MM.1S (cell line): ENCODE measurements around the gene RPTOR.

Source experiments
- DNase-seq: peaks from one replicate; pipeline ENCODE4 v3.0.0-alpha.2; 2015
- H2AFZ ChIP-seq: fragments of 300-600 bp; sonication (generic); 2 replicates; pipeline ENCODE4 v1.6.0; 2016; ENCODE audit warnings: antibody characterized with exemption, low read length
- H3F3A ChIP-seq: fragments of 300-600 bp; sonication (generic); 2 replicates; pipeline ENCODE4 v1.6.1; 2016; ENCODE audit warnings: mild to moderate bottlenecking, antibody characterized with exemption, low read length, moderate library complexity, mixed read lengths; ENCODE audit not compliant: insufficient read depth
- H3K27ac ChIP-seq: fragments of 300-600 bp; sonication (generic); 2 replicates; pipeline ENCODE4 v1.5.1; 2016; ENCODE audit warnings: mild to moderate bottlenecking, low read length
- H3K27me3 ChIP-seq: fragments of 300-600 bp; sonication (generic); replicated peaks from 2 replicates; pipeline ENCODE4 v1.6.0; 2016; ENCODE audit warnings: low read length; ENCODE audit not compliant: insufficient read depth
- H3K36me3 ChIP-seq: fragments of 300-600 bp; sonication (generic); replicated peaks from 2 replicates; pipeline ENCODE4 v1.6.1; 2016; ENCODE audit warnings: mild to moderate bottlenecking, low read length, mixed read lengths; ENCODE audit not compliant: insufficient read depth
- H3K4me1 ChIP-seq: fragments of 300-600 bp; sonication (generic); 2 replicates; pipeline ENCODE4 v1.6.1; 2016; ENCODE audit warnings: low read length, mixed read lengths
- H3K4me2 ChIP-seq: fragments of 300-600 bp; sonication (generic); 2 replicates; pipeline ENCODE4 v1.6.0; 2016; ENCODE audit warnings: low read depth, low read length
- H3K4me3 ChIP-seq: fragments of 300-600 bp; sonication (generic); 2 replicates; pipeline ENCODE4 v1.5.1; 2016; ENCODE audit warnings: low read length, mixed read lengths
- H3K79me2 ChIP-seq: fragments of 300-600 bp; sonication (generic); 2 replicates; pipeline ENCODE4 v1.6.1; 2016; ENCODE audit warnings: mixed run types, low read length, mixed read lengths
- H3K9ac ChIP-seq: fragments of 300-600 bp; sonication (generic); 2 replicates; pipeline ENCODE4 v1.6.1; 2016; ENCODE audit warnings: low read length, mixed read lengths
- H3K9me2 ChIP-seq: fragments of 300-600 bp; sonication (generic); replicated peaks from 2 replicates; pipeline ENCODE4 v1.6.1; 2016; ENCODE audit warnings: mild to moderate bottlenecking, low read length, mixed read lengths; ENCODE audit not compliant: insufficient read depth
- H3K9me3 ChIP-seq: fragments of 300-600 bp; sonication (generic); replicated peaks from 2 replicates; pipeline ENCODE4 v1.6.1; 2016; ENCODE audit warnings: mild to moderate bottlenecking, low read length, mixed read lengths; ENCODE audit not compliant: insufficient read depth
- H4K20me1 ChIP-seq: fragments of 300-600 bp; sonication (generic); 2 replicates; pipeline ENCODE4 v1.6.1; 2016; ENCODE audit warnings: mild to moderate bottlenecking, low read length, moderate library complexity, mixed read lengths; ENCODE audit not compliant: insufficient read depth
- CTCF ChIP-seq: fragments of 300-600 bp; sonication (generic); IDR thresholded peaks from 2 replicates; pipeline ENCODE4 v1.5.1; 2016; ENCODE audit warnings: antibody characterized with exemption, low read length, mixed read lengths
- EZH2 ChIP-seq: fragments of 300-600 bp; sonication (generic); optimal IDR thresholded peaks from 2 replicates; pipeline ENCODE3; 2017; ENCODE audit warnings: low read depth, mild to moderate bottlenecking, antibody characterized with exemption, low read length, mixed read lengths
- EZH2phosphoT487 ChIP-seq: fragments of 300-600 bp; sonication (generic); IDR thresholded peaks from 2 replicates; pipeline ENCODE4 v1.6.1; 2018; ENCODE audit warnings: antibody characterized with exemption, low read length

Gene RPTOR

GRCh38 chr17:80555266-80555665 lies 10.6 kb downstream of the RPTOR start:
- no peaks in the 10 kb centered on the region for H3K9me2 ChIP-seq
- H4K20me1 ChIP-seq: no peaks in the 10 kb centered on the region

GRCh38 chr17:80558046-80558445 lies 13.4 kb downstream of the RPTOR start:
- Histone ChIP-seq H4K20me1 (no peaks in the 10 kb centered on the region), H3K4me1 (no peaks in the 10 kb centered on the region), H3K4me3 (no peak overlapping the region), H3K27me3 (no peaks in the 10 kb centered on the region), H3K9me3 (no peaks in the 10 kb centered on the region), H2AFZ (no peak overlapping the region), H3K9ac (no peak overlapping the region), H3K9me2 (no peaks in the 10 kb centered on the region), H3K27ac (no peak overlapping the region), H3K4me2 (no peak overlapping the region), H3K36me3 (no peaks in the 10 kb centered on the region), H3F3A (no peaks in the 10 kb centered on the region), H3K79me2 (peaks cover 68% of the 10 kb centered on the region)
- DNase-seq: no peak
- TF ChIP-seq CTCF (no peak), EZH2 (no peak), EZH2phosphoT487 (no peak)

More at GRCh38 chr17:80555266-80555665, 10.6 kb downstream of the RPTOR start:
- Histone ChIP-seq H3K4me1 (no peaks in the 10 kb centered on the region), H3K9ac (no peak overlapping the region), H3F3A (no peaks in the 10 kb centered on the region), H3K4me3 (no peak overlapping the region), H2AFZ (no peak overlapping the region), H3K4me2 (no peak overlapping the region), H3K9me3 (no peaks in the 10 kb centered on the region), H3K27ac (no peak overlapping the region), H3K36me3 (no peaks in the 10 kb centered on the region), H3K27me3 (no peaks in the 10 kb centered on the region), H3K79me2 (peaks cover 64% of the 10 kb centered on the region)
- DNase-seq: no peak
- TF ChIP-seq EZH2phosphoT487 (no peak), CTCF (no peak), EZH2 (no peak)

- H3K4me3 ChIP-seq: no peak overlapping the region
- no peak overlapping the region for H3K4me2 ChIP-seq
- H2AFZ ChIP-seq: no peak overlapping the region
- no peaks in the 10 kb centered on the region; the same call in 1 of the 2 replicates for H4K20me1 ChIP-seq
- H3K27ac ChIP-seq: no peak overlapping the region
- no peaks in the 10 kb centered on the region for H3F3A ChIP-seq
- no peaks in the 10 kb centered on the region for H3K4me1 ChIP-seq
- TF ChIP-seq CTCF: no peak
- TF ChIP-seq EZH2: no peak
- TF ChIP-seq EZH2phosphoT487: no peak
- H3K9me2 ChIP-seq: no peaks in the 10 kb centered on the region
- no peaks in the 10 kb centered on the region for H3K27me3 ChIP-seq
- no peak overlapping the region for H3K9ac ChIP-seq
- H3K9me3 ChIP-seq: no peaks in the 10 kb centered on the region
- DNase-seq: no peak
- H3K79me2 ChIP-seq: peaks cover 67% of the 10 kb centered on the region
- no peaks in the 10 kb centered on the region for H3K36me3 ChIP-seq
Measured at GRCh38 chr17:80559825-80560251, 15.2 kb downstream of the RPTOR start.
